Left hindlimb (tissue), 1 donor: Measurements from ENCODE around the gene LOXL3.
"Not testable (repeated sequence)": the region's sequence is repeated elsewhere in the genome, so short reads cannot be mapped to it uniquely, and the experiment has no call there.

Source experiments
- DNase-seq: peaks from one replicate; pipeline ENCODE4 v3.0.0-alpha.2; 2018

The LOXL3 gene

GRCh38 chr2:74573747-74574562 lies 20.2 kb upstream of the LOXL3 start:
- DNase-seq: no peak

GRCh38 chr2:74572178-74572925 lies 18.6 kb upstream of the LOXL3 start:
- no peak for DNase-seq

GRCh38 chr2:74571058-74571457 lies 17.3 kb upstream of the LOXL3 start:
- no peak for DNase-seq

- DNase-seq: no peak
These were observed 15.9 kb upstream of the LOXL3 start for GRCh38 chr2:74569686-74570085.

GRCh38 chr2:74567881-74568280 lies 14.1 kb upstream of the LOXL3 start:
- no peak for DNase-seq

- DNase-seq: peak; percentile 61
These were observed 13.0 kb upstream of the LOXL3 start for GRCh38 chr2:74566754-74567085.

- DNase-seq: no peak
These were observed 12.5 kb upstream of the LOXL3 start for GRCh38 chr2:74566076-74566753.

- no peak for DNase-seq
These were observed 10.5 kb upstream of the LOXL3 start for GRCh38 chr2:74564222-74564621.

- no peak for DNase-seq
These were observed 8.5 kb upstream of the LOXL3 start for GRCh38 chr2:74562126-74562775.

GRCh38 chr2:74561022-74561421 lies 7.3 kb upstream of the LOXL3 start:
- not testable (repeated sequence) for DNase-seq

- peak; percentile 58 for DNase-seq
These were observed 6.8 kb upstream of the LOXL3 start for GRCh38 chr2:74560591-74560990.

GRCh38 chr2:74559912-74560311 lies 6.2 kb upstream of the LOXL3 start:
- DNase-seq: no peak

- no peak for DNase-seq
These were observed 4.8 kb upstream of the LOXL3 start for GRCh38 chr2:74558284-74559230.

GRCh38 chr2:74556831-74557370 lies 3.2 kb upstream of the LOXL3 start:
- DNase-seq: no peak

- no peak for DNase-seq
These were observed 2.4 kb upstream of the LOXL3 start for GRCh38 chr2:74556159-74556558.

- DNase-seq: no peak
These were observed 1.9 kb upstream of the LOXL3 start for GRCh38 chr2:74555610-74556103.

- no peak for DNase-seq
These were observed 1.2 kb upstream of the LOXL3 start for GRCh38 chr2:74554820-74555531.

GRCh38 chr2:74552914-74553811 lies 579 bp downstream of the LOXL3 start:
- DNase-seq: no peak
